ENCODE results near the gene ITGB1BP2.
"Not testable (repeated sequence)": the region's sequence is repeated elsewhere in the genome, so short reads cannot be mapped to it uniquely, and the experiment has no call there.

The ITGB1BP2 gene

DNA sequence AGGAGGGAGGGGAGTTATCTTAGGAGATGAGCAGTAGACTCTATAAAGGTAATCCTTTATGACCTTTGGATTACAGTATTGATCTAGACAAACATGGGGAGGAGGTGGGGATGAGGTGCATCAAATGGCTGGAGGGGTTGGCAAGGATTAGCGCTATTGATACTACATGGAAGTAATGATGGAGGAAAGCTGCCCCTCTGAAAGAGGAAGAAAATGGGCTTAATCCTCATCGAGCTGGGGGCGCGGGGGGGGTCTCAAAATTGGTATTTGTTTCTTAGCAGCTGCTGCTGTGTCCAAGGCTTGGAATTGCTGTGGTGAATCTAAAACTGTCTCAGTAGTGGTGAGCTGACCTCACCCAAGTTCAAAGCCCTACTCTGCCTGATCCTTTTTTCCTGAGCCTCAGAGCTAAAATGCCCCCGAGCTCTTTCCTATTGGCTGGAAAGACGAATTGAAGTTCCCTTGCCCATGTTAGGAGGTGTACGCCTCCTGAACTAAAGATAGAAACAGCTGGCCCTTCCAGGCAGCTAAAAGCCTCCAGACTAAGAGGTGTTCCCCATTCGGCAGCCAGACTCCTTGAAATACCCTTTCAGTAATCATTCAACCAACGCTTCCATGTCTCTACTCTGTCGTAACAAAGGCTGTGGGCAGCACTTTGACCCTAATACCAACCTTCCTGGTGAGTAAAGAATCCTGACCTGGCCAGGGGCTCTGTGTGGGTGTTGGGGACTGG lies at the start of gene ITGB1BP2:
ITGB1BP2 (plus strand) TSS at position 556 of the 730 bp plus-strand sequence; CDS start at position 613, 57 bp downstream.
- H3K36me3 ChIP-seq (ENCODE audit: insufficient read depth, low read length) = peaks cover 27% of the 10 kb centered on the region
- H3K4me3 ChIP-seq (ENCODE audit: low read length) = no peak within 1 kb of the TSS
- no peaks in the 10 kb centered on the region for H3K9me3 ChIP-seq (ENCODE audit: low read length)
- no peak within 1 kb of the TSS for H2AFZ ChIP-seq (ENCODE audit: low read depth, low read length)
- H3K27me3 ChIP-seq (ENCODE audit: insufficient read depth, low read length) = no peaks in the 10 kb centered on the region
- H3K4me1 ChIP-seq (ENCODE audit: insufficient read depth, low read length) = no peaks in the 10 kb centered on the region

DNA sequence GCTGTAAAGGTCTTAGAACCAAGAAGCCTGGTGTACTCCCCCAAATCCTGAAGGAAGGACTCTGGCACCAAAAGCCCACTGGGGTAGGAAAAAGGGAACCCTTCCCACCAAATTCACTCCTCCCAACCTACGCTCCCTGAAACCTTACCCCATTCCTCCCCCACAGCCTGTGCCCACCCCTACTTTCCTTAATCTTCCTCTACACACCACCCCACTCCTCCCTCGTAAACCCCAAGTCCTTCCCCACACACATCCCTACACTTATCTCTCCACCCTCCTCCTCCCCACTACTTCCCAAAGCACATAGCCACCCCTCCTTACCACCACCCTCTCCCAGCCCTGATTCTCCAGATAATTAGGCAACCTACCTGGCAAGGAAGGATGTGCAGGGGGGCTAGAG lies 49.3 kb upstream of the ITGB1BP2 start:
- Histone ChIP-seq H3K27me3 (ENCODE audit: insufficient read depth, low read length) (no peaks in the 10 kb centered on the region), H3K4me3 (ENCODE audit: low read length) (peak overlapping the region; percentile 65), H3K4me1 (ENCODE audit: insufficient read depth, low read length) (peaks cover 17% of the 10 kb centered on the region), H3K36me3 (ENCODE audit: insufficient read depth, low read length) (peaks cover 38% of the 10 kb centered on the region), H3K9me3 (ENCODE audit: low read length) (no peaks in the 10 kb centered on the region), H2AFZ (ENCODE audit: low read depth, low read length) (no peak overlapping the region)

DNA sequence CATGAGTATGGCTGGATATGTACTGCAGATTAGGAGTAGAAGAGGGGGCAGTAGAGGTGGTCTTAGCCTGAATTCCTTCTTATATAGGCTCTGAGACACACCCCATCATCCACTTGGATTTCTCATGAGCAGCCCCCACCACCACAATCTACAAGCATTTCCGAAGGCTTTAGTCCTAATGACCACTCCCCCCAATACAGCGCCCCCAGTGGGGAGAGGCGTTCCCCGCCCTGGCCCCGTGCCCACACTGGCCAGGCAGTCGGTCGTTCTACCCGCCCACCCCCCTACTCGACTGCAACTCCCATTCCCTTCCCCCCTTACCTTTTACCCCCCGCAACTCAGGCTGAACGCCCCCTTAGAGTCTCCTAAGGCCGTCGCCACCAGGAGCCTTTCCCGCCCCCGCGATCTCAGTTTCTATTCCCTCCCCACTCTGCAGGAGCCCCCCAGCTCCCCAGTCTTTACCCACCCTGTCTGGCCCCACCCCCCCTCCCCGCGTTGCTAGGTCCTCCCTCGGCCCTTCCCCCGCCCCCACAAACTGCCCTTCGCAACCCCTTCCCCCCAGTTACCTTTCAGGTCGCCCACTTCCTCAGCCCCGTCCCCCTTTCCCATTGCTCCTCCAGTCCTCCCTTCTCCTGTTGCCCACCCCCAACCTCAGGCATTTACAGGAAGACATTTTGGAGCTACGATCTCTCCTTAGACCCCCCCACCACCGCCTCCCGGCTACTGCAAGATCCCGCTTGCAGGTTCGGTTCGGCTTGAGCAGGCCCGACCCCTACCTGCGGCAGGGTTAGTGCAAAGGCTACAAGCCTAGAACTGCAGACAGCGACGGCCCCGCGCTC lies 48.1 kb upstream of the ITGB1BP2 start:
- Histone ChIP-seq H3K27me3 (ENCODE audit: insufficient read depth, low read length) (no peaks in the 10 kb centered on the region), H2AFZ (ENCODE audit: low read depth, low read length) (no peak overlapping the region), H3K4me1 (ENCODE audit: insufficient read depth, low read length) (peaks cover 17% of the 10 kb centered on the region), H3K36me3 (ENCODE audit: insufficient read depth, low read length) (peaks cover 26% of the 10 kb centered on the region), H3K9me3 (ENCODE audit: low read length) (no peaks in the 10 kb centered on the region), H3K4me3 (ENCODE audit: low read length) (peak overlapping the region; percentile 65)

DNA sequence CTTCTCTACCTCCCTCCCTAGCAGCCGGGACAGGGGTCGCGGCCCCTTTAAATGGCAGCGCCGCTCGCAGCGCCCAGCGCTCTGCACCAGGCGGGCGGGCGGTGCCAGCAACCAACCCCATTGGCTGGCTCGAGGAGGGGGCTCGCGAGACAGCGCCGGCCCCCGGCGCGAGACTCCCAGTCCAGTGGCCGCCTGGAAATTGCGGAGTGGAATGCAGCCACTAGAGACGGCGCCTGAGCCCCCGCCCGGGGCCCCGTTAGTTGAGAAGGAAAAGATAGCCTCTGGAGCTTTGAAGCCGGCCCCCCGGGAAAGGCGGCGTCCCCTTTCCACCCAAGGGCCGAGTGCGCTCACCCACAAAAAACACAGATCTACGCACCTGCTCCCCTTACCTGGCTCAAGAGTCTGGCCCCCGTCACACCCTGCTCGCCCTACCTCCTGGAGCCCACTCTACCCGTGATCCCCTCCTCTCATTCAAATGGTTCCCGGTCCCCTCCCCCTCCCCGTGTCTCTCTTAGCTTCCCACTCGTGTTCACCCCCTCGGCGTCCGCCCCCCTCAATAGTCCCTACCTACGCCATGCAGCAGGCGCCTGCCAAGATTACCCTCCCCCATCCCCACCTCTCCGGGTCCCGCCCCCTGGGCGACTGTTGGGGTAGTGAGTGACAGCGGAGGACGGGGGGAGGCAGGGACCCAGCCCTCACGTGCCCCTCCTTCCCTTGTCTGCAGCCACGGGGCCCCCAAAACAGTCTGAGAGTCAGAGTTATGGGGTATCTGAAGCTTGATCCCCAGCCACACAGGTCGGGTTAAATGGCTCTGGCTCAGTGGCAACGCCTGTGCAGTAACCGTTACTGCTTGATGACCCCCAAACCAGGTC lies 47.2 kb upstream of the ITGB1BP2 start, which contains the start of gene ZMYM3:
ZMYM3 (minus strand) TSS at position 49 of the 872 bp plus-strand sequence. CDS start 885 bp downstream, outside the sequence.
- H3K4me3 ChIP-seq (ENCODE audit: low read length) = peak within 1 kb of the TSS; percentile 65
- H3K9me3 ChIP-seq (ENCODE audit: low read length) = no peaks in the 10 kb centered on the region
- peaks cover 17% of the 10 kb centered on the region for H3K4me1 ChIP-seq (ENCODE audit: insufficient read depth, low read length)
- H3K27me3 ChIP-seq (ENCODE audit: insufficient read depth, low read length) = no peaks in the 10 kb centered on the region
- peaks cover 20% of the 10 kb centered on the region for H3K36me3 ChIP-seq (ENCODE audit: insufficient read depth, low read length)
- no peak within 1 kb of the TSS for H2AFZ ChIP-seq (ENCODE audit: low read depth, low read length)

DNA sequence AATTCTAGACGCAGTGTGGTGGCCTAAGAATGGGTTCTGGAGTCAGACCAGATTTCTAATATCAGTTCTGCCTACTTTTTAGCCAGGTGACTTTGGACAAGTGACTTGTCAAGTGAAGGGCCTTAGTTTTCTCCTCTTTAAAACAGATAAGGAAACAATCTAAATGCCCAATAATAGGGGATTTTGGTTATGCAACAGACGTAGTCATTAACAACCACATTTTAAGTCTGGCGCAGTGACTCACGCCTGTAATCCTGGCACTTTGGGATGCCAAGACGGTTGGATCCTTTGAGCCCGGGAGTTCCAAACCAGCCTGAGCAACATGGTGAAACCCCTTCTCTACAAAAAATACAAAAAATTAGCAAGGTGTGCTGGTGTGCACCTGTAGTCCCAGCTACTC lies 45.5 kb upstream of the ITGB1BP2 start:
- Histone ChIP-seq H3K27me3 (ENCODE audit: insufficient read depth, low read length) (no peaks in the 10 kb centered on the region), H3K9me3 (ENCODE audit: low read length) (no peaks in the 10 kb centered on the region), H3K36me3 (ENCODE audit: insufficient read depth, low read length) (peaks cover 3% of the 10 kb centered on the region), H3K4me3 (ENCODE audit: low read length) (no peak overlapping the region), H3K4me1 (ENCODE audit: insufficient read depth, low read length) (peaks cover 17% of the 10 kb centered on the region), H2AFZ (ENCODE audit: low read depth, low read length) (peak overlapping the region; percentile 23)

DNA sequence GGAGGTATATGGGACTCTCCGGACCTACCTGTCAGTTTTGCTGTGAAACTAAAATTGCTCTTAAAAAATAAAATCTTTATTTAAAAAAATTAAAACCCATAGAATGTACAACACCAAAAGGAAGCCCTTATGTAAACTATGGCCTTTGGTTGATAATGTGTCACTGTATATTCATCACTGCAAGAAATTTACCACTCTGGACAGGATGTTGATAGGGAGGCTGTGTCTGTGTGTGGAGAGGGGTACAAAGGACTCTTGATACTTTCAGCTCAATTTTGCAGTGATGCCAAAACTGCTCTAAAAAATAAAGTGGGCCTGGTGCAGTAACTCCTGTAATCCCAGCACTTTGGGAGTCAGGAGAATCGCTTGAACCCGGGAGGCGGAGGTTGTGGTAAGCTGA lies 44.7 kb upstream of the ITGB1BP2 start:
- Histone ChIP-seq H3K36me3 (ENCODE audit: insufficient read depth, low read length) (no peaks in the 10 kb centered on the region), H3K4me3 (ENCODE audit: low read length) (no peak overlapping the region), H3K4me1 (ENCODE audit: insufficient read depth, low read length) (peaks cover 17% of the 10 kb centered on the region), H3K27me3 (ENCODE audit: insufficient read depth, low read length) (no peaks in the 10 kb centered on the region), H3K9me3 (ENCODE audit: low read length) (no peaks in the 10 kb centered on the region), H2AFZ (ENCODE audit: low read depth, low read length) (no peak overlapping the region)

DNA sequence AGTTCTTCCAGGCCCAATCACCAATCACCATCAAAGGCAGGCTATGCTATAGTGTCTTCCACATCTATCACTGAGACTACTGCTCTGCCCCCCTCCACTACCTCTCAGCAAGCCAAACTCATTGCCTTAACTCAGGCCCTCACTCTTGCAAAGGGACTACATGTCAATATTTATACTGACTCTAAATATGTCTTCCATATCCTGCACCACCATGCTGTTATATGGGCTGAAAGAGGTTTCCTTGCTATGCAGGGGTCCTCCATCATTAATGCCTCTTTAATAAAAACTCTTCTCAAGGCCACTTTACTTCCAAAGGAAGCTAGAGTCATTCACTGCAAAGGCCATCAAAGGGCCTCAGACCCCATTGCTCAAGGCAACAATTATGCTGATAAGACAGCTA lies 32.9 kb upstream of the ITGB1BP2 start:
- H3K9me3 ChIP-seq (ENCODE audit: low read length); H3K36me3 ChIP-seq (ENCODE audit: insufficient read depth, low read length); H3K4me1 ChIP-seq (ENCODE audit: insufficient read depth, low read length); H3K4me3 ChIP-seq (ENCODE audit: low read length); H3K27me3 ChIP-seq (ENCODE audit: insufficient read depth, low read length); H2AFZ ChIP-seq (ENCODE audit: low read depth, low read length): not testable (repeated sequence)

DNA sequence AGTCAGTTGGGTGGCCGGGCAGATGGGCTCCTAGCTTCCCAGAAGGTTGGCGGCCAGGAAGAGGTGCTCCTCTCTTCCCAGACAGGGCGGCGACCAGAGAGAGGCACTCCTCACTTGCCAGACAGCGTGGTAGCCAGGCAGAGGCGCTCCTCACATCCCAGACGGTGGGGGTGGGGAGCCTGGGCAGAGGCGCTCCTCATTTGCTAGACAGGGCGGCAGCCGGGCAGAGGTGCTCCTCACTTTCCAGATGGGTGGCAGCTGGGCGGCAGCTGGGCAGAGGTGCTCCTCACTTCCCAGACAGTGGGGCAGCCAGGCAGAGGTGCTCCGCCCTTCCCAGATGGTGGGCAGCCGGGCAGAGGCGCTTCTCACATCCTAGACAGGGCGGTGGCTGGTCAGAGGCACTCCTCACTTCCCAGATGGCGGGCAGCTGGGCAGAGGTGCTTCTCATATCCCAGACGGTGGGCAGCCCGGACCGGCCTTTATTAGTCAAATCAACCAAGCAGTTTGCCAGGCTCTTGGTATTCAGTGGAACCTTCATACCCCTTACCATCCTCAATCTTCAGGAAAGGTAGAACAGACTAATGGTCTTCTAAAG lies 31.7 kb upstream of the ITGB1BP2 start:
- no peak overlapping the region for H3K4me3 ChIP-seq (ENCODE audit: low read length)
- H3K4me1 ChIP-seq (ENCODE audit: insufficient read depth, low read length) = no peaks in the 10 kb centered on the region
- H3K27me3 ChIP-seq (ENCODE audit: insufficient read depth, low read length) = no peaks in the 10 kb centered on the region
- no peak overlapping the region for H2AFZ ChIP-seq (ENCODE audit: low read depth, low read length)
- H3K9me3 ChIP-seq (ENCODE audit: low read length) = no peaks in the 10 kb centered on the region
- H3K36me3 ChIP-seq (ENCODE audit: insufficient read depth, low read length) = no peaks in the 10 kb centered on the region

DNA sequence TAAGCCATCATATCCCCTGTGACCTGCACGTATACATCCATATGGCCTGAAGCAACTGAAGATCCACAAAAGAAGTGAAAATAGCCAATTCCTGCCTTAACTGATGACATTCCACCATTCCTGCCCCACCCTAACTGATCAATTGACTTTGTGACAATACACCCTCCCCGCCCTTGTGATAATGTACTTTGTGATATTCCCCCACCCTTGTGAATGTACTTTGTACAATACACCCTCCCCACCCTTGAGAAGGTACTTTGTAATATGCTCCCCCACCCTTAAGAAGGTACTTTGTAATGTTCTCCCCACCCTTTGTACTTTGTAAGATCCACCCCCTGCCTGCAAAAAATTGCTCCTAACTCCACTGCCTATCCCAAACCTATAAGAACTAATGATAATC lies 29.2 kb upstream of the ITGB1BP2 start:
- not testable (repeated sequence) for H3K9me3 ChIP-seq (ENCODE audit: low read length); H3K36me3 ChIP-seq (ENCODE audit: insufficient read depth, low read length); H3K27me3 ChIP-seq (ENCODE audit: insufficient read depth, low read length); H2AFZ ChIP-seq (ENCODE audit: low read depth, low read length); H3K4me1 ChIP-seq (ENCODE audit: insufficient read depth, low read length); H3K4me3 ChIP-seq (ENCODE audit: low read length)

DNA sequence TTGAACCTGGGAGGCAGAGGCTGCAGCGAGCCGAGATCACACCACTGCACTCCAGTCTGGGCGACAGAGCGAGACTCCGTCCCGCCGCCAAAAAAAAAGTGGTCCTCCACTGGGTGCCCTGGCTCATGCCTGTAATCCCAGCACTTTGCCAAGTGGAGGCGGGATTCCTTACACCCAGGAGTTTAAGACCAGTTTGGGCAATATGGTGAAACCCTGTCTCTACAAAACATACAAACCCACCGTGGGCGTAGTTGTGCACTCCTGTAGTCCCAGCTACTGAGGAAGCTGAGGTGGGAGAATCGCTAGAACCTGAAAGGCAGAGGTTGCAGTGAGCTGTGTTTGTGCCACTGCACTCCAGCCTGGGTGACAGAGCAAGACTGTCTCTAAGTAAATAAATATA lies 20.2 kb upstream of the ITGB1BP2 start:
- not testable (repeated sequence) for H3K9me3 ChIP-seq (ENCODE audit: low read length); H2AFZ ChIP-seq (ENCODE audit: low read depth, low read length); H3K36me3 ChIP-seq (ENCODE audit: insufficient read depth, low read length); H3K4me1 ChIP-seq (ENCODE audit: insufficient read depth, low read length); H3K27me3 ChIP-seq (ENCODE audit: insufficient read depth, low read length); H3K4me3 ChIP-seq (ENCODE audit: low read length)

DNA sequence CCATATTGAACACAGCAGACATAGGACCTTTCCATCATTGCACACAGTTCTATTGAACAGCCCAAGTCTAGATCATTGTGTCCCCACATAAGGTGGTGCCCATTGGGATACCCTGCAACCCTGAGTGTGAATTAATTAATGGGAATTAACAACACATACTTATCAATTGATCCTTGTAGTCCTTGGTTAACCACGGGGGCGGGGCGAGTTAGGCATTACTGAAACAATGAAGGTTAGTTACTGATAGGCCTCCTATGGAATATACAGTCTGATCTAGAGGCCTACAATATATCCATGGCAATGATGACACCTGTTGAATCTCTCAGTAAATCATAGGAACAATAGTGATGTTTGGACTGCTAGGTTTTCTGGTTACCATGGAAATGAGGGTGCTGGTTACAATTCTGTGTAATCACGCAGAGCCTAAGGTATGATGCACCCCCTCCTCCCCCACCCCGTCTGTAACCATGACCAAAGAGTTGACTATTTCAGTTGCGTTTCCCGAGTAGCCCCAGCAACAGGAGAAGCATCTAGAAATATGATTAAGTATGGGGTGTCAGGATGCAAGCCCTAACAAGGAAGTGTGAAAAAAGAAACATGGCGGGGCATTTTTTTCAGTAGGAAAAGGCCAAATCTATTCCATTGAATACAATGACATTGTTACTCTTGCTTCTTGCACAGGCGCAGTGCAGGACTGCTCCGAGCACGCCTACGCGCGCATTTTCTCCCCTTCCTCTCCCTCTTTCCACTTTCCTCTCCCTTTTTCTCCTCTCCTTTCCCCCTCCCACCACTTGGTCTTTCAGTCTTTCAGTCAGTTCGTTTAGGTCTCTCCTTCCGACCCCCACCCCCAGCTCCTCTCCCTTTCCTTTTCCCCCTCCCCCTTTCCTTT lies 18.8 kb upstream of the ITGB1BP2 start:
- Histone ChIP-seq H3K9me3 (ENCODE audit: low read length) (no peaks in the 10 kb centered on the region), H3K4me1 (ENCODE audit: insufficient read depth, low read length) (peaks cover 11% of the 10 kb centered on the region), H3K36me3 (ENCODE audit: insufficient read depth, low read length) (peaks cover 13% of the 10 kb centered on the region), H3K4me3 (ENCODE audit: low read length) (peak overlapping the region; percentile 43), H2AFZ (ENCODE audit: low read depth, low read length) (no peak overlapping the region), H3K27me3 (ENCODE audit: insufficient read depth, low read length) (no peaks in the 10 kb centered on the region)

Data from neuron (in vitro differentiated cells).